ENCODE data around the gene FKBP15.
"Not testable (repeated sequence)": the region's sequence is repeated elsewhere in the genome, so short reads cannot be mapped to it uniquely, and the experiment has no call there.

FKBP15 gene

GRCh38 chr9:113181165-113181564, 39.9 kb downstream of the FKBP15 start:
- no peak for DNase-seq

- no peak for DNase-seq
Observed at GRCh38 chr9:113179839-113180238, 41.2 kb downstream of the FKBP15 start.

DNA sequence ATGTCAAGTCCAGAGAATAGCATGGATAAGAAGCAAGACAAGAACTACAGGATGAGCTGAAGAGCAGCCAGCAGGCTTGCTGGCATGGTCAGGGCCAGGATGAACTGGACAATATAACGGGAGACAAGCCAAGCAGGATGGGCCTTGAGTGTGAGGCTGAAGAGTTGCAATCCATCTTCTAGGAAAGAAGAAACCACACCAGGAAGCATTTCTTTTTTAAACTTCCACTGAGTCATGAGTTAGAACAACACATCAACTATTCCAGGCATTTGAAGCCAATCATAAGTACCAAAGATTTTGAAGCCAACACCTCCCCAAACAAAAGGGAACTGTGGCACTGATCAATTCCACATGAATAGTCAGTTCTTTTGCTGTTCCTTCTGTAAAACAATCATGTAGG, 43.0 kb downstream of the FKBP15 start:
- no peak for DNase-seq

DNA sequence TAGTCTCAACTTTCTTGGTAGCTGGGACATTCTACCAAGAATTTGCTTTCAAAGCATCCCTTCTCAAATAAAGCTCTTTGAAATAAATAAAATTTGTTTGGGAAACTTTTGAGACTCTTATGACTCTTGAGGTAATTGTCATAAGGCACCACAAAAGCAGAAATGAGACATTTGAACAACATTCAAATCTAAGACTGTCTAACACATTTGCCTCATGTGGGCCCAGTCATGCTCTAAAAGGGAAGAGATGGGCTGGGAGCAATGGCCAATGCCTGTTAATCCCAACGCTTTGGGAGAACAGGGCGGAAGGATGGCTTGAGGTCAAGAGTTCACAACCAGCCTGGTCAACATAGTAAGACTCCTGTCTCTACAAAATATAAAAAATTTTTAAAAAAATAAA, 43.8 kb downstream of the FKBP15 start:
- no peak for DNase-seq

DNA sequence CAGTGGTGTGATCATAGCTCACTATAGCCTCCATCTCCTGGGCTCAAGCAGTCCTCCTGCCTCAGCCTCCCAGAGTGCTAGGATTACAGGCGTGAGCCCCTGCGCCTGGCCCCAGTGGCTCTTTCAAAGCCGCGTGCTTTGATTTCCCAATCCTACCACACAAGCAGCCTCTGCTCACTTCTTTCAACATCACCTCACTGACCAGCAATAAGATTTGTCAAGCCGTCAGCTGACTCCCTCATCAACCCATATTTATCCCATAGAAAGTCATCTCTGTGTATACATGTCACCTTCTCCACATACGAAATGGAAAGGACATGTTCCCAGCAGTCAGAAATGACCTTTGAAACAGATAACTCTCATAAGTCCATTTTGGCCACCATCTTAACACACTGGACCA, 44.3 kb downstream of the FKBP15 start:
- DNase-seq, result no peak

DNA sequence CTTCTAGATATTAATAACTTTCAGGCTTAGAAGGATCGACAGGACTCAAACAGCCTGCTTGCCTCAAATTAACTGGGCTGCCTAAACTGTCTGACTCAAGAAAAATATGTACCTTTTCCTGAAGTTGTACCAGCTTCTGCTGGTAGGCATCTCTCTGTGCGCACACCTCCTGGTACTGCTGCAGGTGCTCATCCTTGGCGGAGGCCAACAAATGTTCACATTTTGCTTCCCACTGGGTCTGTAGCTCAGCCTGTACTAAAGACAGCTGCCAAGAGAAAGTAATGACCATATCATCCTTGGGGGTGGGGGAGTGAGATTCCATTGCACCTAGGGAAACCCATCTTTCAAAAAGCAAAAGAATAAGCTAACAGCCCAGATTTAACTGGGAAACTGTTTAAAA, 47.7 kb downstream of the FKBP15 start:
- DNase-seq, result no peak

DNA sequence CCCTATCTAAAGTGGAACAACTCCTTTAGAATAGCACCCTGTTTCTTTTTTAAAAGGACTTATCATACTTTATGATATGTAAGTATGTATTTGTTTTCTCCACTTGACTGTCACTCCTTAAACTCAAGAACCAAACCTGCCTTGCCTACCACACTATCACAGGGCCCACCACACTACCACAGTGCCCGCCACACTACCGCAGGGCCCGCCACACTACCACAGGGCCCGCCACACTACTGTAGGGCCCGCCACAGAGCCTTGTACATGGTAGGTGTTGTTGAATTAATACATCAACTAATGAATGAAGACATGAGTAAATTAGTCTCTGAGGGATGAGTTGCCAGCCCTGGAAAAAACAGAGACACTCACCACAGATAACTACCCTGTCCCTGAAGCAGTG, 52.3 kb downstream of the FKBP15 start:
- no peak for DNase-seq

DNA sequence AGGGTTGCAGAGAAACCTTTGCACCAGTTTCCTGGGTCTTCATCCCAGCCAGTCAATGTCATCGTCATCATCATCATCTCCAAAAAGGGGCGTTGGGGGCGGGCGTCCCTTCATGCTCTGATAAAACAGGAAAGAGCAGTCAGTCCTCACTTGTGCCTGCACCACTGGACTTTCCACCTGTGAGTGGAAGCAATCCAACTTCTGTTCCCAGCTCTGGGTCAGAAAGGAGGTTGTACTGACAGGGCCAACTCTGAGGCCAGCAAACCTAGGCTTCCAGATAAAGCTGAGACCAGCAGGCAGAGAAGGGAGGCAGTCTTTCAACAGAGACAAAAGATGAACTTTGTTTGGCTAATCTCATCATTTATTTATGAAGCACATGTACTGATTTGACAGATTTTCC, 55.0 kb downstream of the FKBP15 start:
- DNase-seq, result no peak

- no peak for DNase-seq
Observed at GRCh38 chr9:113164536-113165300, 56.4 kb downstream of the FKBP15 start.

- no peak for DNase-seq
Observed at GRCh38 chr9:113163001-113163400, 58.1 kb downstream of the FKBP15 start.

DNA sequence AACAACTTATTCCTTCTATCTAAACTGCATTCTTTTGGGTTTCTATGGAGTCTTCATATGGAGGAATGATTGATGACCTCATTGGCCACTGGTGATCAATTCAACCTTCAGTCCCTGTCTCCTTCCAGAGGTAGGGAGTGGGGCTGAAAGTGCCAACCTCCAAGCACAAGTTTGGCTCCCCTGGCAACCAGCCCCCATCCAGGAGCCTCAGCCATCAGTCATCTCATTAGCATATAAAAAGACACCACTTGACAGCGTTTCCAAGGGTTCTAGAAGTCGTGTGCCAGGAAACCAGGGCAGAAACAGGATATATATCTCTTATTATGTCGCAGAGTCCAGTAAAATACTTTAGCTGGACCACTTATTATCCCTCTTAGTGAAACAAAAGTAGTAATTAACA, 60.5 kb downstream of the FKBP15 start:
- DNase-seq, result no peak

- DNase-seq, result no peak
Observed at GRCh38 chr9:113158446-113158845, 62.6 kb downstream of the FKBP15 start.

DNA sequence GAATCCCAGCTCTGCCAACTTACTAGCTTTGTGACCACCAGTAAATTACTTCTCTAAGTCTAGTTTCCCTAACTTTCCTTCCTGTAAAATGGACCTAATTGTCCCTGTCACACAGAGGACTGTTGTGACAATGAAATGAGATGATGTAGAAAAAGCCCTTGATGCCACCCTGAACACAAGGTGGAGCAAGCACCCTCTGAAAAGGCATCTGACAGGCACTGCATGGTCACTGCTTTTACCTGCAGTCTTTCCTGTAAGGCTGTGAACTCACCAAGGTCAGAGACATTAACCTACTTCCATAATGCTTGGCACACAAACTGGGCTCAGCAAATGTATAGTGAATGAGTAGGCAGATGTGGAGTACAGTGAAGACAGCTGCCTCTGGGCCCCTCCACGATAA, 64.2 kb downstream of the FKBP15 start:
- no peak for DNase-seq

DNA sequence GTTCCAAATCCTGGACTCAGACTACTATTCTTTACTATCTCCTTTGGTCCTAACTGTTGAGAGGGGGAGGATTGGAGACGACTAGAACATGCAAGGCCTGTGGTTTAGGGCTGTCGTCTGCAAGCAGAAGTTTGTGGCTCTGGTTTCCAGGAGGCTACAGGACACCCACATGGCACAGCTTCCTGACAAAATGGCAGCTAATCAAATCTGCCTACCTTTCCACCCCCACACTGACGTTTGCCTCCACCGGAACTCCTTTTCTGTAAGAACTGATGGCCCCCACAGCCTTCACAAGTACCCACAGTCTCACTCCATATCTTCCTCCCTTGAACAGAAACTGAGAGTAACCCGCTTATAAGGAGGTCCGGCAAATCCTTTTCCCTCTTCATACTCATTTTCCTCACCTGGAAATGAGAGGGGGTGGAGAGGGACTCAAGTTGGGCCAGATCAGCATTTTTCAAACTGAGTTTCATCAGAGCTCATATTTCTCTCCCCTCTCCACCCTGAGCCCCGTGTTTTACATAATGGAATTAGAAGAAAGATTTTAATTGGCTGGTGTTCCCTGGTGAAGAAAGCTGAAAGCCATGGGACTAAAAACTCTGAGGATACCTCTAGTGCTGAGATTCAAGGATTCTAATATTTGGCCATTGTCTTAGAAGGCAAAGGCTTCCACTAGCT, 65.0 kb downstream of the FKBP15 start:
- peak; percentile 81 for DNase-seq

DNA sequence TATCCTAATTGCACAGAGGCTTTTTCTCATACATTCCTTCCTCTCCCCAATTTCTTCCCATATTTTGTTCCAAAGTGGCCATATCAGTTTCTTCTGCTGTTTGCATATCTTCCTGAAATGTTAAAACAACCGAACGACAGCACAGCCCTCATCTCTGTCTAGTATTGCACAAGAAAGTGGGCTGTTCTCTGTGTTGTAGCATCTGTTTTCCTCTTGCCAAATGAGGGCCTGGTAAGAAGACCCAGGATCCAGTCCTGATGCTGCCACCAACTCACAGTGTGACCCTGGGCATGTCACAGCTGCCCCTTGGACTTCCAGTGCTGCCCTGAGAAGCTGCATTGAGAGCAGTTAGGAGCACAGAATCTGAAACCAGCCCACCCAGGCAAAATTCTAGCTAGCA, 66.1 kb downstream of the FKBP15 start:
- DNase-seq, result no peak

DNA sequence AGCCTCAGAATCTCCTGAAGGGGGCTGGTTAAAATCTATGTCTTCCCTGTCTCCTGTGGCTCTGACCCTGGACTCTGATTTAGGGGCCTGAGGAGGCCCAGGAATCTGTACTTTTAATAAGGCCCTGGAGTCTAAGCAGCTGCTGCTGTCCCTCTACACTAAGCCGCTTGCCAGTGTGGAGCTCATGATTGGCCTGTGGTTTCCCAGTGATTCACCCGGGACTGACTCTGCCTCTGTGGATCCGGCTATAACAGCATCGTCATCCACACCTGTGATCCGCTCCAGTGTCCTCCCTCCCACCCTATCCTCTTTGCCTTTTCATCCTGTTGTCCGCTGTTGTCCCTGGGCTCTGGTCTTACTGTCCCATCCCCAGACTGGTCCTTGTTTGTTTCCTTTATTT, 66.6 kb downstream of the FKBP15 start:
- no peak for DNase-seq

DNA sequence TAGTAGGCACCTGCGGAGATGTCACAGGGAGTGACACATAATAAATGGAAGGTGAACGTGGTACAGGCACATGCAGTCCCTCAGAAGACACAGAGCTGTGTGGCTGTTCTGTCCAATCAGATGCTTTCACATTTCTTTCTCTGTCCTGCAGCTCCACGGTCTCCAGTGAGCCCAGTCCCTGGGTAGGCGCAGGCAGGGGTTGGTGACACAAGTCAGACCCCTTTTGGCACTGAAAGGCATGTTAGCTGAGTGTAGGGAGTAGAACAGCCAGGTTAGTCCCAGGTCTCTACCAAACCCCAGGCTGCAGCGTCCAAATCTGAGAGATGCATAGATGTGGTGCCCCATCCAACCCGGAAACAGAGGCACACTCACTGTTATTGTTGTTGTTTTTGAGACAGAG, 67.5 kb downstream of the FKBP15 start:
- DNase-seq, result no peak

- no peak for DNase-seq
Observed at GRCh38 chr9:113152699-113153098, 68.4 kb downstream of the FKBP15 start.

- DNase-seq, result no peak
Observed at GRCh38 chr9:113151696-113152630, 69.1 kb downstream of the FKBP15 start.

GRCh38 chr9:113150670-113151611, 70.1 kb downstream of the FKBP15 start, which contains the start of gene SLC31A2:
Gene SLC31A2 (plus strand): TSS chr9:113151007. CDS start chr9:113151075, 68 bp downstream.
- DNase-seq, result peak; percentile 87

DNA sequence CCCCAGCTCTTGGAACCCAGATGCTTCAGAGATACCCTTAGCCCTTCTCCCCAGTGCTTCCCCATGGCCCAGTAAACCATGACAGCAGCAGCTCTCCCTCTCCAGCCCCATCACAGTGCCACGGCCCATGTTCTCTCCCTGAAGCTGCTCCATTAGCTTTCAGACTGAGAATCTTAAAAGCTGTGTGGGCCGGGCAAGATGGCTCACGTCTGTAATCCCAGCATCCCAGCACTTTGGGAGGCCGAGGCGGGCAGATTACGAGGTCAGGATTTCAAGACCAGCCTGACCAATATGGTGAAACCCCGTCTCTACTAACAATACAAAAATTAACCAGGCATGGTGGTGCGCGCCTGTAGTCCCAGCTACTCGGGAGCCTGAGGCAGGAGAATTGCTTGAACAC, 71.5 kb downstream of the FKBP15 start:
- DNase-seq, result not testable (repeated sequence)

- no peak for DNase-seq
Observed at GRCh38 chr9:113148781-113149510, 72.1 kb downstream of the FKBP15 start.

Measured in GDM1 (cell line).